Ammon's horn (tissue), 1 donor: ENCODE results near the gene IL16.

Experiments used
- DNase-seq: peaks from one replicate; pipeline ENCODE4 v3.0.0-alpha.2; 2016; ENCODE audit warnings: low spot score

The IL16 gene

GRCh38 chr15:81275711-81276392 lies 79.2 kb downstream of the IL16 start:
- no peak for DNase-seq

DNA sequence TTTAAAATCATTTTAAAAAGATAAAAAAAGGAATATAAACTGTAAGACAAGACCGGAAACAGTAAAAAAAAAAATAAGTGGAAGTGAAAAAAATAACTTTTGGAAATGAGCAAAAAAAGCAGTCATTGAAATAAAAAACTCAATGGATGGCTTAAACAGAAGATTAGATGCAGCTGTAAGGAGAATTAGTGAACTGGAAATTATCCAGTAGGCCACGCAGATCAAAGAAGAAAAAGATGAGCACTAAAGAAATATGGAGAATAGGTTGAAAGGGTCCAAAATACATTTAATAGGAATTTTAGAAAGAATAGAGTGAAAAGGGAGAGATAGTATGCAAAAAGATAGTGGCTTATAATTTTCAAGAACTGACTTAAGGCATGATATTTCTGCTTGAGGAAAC lies 80.3 kb downstream of the IL16 start:
- no peak for DNase-seq

GRCh38 chr15:81277851-81278250 lies 81.2 kb downstream of the IL16 start:
- DNase-seq, result no peak

DNA sequence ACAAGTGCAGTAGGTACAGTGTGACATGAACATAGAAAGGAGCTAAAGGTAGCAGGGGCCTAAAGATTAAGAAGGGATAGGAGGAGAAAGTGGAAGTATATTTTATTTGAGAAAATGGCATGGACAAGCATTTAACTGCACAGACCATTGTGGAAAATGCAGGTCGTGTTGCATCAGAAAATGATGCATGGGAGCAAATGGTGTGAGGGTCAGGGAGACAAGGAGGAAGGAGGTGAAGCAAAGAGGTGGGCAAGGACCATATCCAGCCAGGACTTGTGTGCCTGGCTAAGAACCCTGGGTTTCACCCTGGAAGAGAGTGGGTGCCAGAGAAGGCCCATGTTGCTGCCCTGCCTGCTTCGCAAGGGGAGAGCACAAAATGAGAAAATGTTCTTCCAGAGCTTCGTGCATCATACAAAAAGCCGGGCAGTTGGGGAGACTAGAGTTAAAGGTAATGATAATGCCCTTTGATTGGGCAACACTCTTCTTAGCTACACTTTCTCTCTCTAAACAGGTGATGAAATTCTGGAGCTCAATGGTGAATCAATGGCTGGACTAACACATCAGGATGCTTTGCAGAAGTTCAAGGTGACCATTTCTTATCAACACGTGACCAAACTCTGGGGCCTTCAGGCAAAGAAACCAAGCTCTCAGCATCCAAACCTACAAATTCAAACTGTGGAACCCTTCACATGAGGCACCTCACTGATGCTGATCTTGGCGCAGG lies 81.8 kb downstream of the IL16 start:
- no peak for DNase-seq

DNA sequence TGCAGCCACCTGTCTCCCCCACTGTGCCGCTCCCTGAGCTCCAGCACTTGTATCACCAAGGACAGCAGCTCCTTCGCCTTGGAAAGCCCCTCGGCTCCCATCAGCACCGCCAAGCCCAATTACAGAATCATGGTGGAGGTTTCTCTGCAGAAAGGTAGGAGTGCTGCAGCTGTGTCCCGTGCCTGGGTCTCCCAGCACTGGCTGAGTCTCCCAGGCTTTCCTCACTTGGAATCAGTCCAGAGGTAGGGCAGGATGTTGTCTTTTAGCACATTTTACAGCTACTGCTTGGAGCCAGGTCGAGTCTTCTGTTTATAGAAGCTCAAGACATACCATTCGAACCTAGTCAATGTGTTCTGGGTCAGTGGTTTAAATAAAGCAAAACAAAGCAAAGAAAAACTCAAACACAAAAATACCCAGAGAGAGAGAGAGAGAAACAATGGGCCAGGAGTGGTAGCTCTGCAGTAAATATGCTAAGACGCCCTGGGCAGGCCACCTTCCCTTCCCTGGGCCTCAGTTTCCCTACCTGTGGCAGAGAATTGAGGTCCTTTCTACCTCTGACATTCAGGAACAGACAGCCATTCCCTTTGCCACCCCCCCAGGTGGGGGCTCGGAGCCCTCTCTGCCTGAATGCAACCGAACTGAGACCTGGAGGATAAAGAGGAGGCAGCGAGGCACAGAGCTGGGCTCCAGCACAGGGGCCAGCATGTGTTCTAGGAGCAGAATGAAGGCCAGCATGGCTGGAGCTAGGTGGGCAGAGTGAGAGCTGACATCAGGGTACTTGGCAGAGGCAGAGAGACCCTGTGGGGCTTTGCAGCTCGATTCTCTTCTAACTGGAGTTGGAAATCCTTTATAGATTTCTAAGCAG lies 83.2 kb downstream of the IL16 start:
- no peak for DNase-seq

GRCh38 chr15:81280696-81281455 lies 84.2 kb downstream of the IL16 start:
- DNase-seq, result no peak

- DNase-seq, result no peak
These were observed 84.7 kb downstream of the IL16 start for GRCh38 chr15:81281456-81281735.

- no peak for DNase-seq
These were observed 85.3 kb downstream of the IL16 start for GRCh38 chr15:81281766-81282605.

DNA sequence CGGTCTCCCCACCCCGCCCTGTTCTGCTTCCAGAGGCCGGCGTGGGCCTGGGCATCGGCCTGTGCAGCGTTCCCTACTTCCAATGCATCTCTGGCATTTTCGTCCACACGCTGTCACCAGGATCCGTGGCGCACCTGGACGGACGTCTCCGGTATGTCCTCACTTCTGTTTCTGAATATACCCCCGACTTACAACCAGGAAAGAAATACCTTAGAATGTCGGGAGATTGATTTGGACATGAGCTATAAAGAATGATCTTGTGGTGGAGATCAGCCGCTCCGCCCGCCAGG lies 85.9 kb downstream of the IL16 start:
- DNase-seq, result no peak

- no peak for DNase-seq
These were observed 86.2 kb downstream of the IL16 start for GRCh38 chr15:81282911-81283310.

DNA sequence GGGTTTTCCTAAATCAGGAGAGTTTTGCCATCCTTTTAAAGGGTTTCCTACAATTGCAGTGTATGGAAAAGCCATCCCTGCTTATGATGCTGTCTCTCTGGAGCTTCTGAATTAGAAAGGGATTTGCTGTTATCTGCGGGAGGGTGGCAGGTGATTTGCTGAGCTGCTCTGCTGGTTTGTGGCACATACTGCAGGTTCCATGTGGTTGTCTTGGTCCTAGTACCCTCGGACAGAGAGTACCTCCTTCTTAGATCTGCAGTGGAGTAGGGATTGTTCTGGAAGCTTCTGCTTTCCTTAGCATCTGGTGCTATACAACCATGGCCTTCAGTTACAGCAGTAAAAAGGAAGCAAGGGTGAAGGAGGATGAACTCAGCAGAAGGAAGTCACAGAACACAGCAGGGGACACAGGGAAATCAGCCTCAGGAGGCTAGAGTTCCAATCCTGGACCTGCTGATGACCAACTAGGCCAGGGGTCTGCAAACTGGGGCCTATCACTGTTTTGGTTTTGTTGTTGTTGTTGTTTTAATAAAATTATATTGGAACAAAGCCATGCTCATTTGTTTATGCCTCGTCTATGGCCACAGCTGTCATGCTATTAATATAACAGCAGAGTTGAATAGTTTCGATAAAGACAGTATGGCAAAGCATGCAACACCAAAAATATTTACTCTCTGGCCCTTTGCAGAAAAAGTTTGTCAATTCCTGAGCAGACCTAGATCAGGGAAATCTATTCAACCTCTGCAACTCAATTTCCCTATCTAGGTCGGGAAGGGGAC lies 87.8 kb downstream of the IL16 start:
- DNase-seq, result peak; percentile 54

DNA sequence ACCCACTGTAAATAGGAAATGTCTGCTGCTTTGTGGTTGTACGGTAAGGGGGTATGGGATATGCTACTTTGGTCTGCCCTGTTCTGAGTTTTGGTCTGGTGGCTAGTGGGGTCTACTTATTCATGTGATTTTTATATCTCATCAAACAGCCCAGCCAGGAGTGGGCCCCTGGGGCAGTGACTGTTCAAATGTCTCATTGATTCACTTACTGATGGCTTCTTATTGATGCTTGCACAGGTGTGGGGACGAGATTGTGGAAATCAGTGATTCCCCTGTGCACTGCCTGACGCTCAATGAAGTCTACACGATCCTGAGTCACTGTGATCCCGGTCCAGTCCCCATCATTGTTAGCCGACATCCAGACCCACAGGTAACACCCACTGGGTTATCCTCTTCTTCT lies 88.8 kb downstream of the IL16 start:
- DNase-seq, result no peak

- DNase-seq, result no peak
These were observed 90.0 kb downstream of the IL16 start for GRCh38 chr15:81286621-81287121.

DNA sequence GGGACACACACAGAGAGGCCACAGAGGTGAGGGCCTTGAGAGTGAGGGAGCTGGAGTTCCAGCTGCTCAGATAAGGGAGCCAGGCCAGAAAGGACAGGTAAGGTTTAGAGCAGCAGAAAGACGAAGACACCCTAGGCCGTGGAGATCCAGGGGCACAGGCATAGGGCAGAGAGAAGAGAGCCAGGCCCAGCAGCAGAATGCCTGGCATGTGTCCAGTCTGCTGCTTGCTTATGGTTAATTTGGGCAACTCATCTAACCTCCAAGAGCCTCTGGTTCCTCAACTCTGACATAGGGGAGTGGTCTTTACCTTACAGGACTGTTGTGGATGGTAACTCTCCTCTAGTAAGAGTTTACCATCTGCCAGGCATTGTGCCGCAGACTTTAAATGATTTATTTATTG lies 91.4 kb downstream of the IL16 start:
- DNase-seq, result no peak

- no peak for DNase-seq
These were observed 91.9 kb downstream of the IL16 start for GRCh38 chr15:81288616-81289015.

DNA sequence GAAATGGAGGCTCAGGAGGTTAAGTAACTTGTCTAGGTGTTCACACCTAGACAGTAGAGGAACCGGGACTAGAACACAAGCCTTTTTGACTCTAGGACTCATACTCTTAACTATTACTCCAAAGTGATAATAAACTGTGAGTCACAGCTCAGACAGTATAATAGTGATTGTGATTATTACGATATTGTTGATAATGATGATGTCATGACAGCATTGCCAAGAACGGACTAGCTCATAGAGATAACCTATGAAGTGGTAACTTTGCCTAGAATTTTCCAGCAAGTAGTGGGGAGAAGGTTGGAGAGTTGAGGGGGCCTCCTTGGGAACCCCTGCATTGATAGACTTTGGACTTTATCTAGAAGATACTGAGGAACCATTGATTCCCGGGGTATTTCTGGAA lies 93.2 kb downstream of the IL16 start:
- DNase-seq, result no peak

DNA sequence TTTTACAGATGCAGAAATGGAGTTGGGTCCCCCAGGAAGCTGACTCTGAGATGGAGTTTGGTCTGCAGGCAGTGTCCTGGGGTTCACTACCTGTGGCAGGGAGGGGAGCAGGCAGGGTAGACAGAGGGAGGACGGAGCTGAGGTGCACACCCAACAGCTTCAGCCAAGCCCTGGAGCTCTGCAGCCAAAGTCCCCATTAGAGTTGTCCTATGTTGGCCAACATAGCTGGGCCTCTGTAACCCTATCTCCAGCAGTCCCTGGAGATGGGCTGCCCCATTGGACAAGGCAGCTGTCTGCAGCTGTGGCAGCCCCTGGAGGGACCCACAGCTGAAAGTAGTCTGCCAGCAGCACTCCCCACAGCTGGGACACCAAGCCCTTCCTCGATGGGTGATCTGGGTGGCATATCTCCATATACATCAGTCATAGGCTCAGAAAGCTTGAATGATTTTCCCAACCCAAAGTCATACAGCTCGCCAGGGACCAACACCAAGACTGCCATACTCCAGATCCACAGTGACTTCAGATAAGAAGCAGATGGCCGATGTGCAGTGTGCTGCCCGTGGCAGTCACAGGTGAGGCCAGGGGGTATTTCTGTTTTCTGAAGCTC lies 95.3 kb downstream of the IL16 start:
- no peak for DNase-seq

DNA sequence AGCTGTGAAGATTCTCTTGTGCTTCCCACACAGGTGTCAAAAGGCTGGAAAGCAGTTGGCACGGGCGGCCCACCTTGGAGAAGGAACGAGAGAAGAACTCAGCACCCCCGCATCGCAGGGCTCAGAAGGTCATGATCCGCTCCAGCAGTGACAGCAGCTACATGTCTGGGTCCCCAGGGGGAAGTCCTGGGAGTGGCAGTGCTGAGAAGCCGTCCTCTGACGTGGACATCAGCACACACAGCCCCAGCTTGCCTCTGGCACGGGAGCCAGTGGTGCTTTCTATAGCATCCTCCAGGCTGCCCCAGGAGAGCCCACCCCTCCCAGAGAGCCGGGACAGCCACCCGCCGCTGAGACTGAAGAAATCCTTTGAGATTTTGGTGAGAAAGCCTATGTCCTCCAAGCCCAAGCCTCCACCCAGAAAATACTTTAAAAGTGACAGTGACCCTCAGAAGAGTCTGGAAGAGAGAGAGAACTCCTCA lies 95.9 kb downstream of the IL16 start:
- DNase-seq, result no peak

DNA sequence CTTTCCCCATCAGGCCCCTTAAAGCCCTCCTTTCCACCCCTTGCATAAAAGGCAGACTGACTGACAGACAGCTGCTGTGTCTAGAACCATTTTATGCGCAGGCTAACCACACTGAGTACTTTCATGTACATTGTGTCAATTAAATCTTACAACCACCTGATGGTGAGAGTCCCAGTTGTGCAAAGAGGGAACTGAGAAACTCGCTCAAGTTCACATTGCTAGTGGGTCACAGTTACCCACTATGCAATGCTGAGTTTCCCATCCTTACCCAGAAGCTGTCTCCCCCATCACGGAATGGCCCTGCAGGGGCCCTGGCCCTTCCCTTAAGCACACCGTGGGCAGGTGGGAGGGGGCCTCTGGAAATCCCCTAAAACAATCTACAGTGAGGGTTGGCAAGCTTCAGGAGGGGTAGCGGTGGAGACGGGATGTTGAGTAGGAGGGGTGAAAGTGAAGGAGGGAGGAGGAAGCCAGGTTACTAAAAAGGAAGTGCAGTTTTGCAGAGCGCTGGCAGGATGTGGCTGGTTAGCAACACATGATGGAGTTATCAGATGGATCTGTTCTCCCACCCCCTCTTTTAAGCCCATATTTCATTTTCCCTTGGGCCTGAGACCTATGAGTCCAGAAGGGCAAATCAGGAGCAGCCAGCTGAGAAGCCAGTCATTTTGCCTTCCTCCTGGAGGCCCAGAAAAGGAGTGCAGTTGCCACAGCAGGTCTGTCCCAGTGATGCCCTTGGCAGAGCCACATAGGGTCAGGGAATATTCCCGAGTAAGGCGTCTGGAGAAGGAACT lies 97.2 kb downstream of the IL16 start:
- DNase-seq, result peak; percentile 52
